Panc1 (cell line): Measurements from ENCODE around the gene AGBL4.

Experiments used
- POLR2AphosphoS5 ChIP-seq: IDR thresholded peaks from 2 replicates; pipeline ENCODE4 v1.6.1; 2012; ENCODE audit warnings: mild to moderate bottlenecking, low read depth, low read length, moderate library complexity
- REST ChIP-seq, 2 experiments: IDR thresholded peaks; 2 replicates each; pipeline ENCODE4 v1.6.1; 2011 to 2012; ENCODE audit warnings: low read depth in 2 of 2, control low read depth in 1 of 2, low read length in 1 of 2, mild to moderate bottlenecking in 1 of 2, moderate library complexity in 1 of 2; ENCODE audit not compliant: insufficient read depth in 1 of 2
- SIN3A ChIP-seq: IDR thresholded peaks from 2 replicates; pipeline ENCODE4 v1.6.1; 2012; ENCODE audit warnings: low read depth, mild to moderate bottlenecking, low read length, moderate library complexity, borderline replicate concordance; ENCODE audit not compliant: insufficient read depth
- TCF7L2 ChIP-seq: IDR thresholded peaks from 2 replicates; pipeline ENCODE4 v1.6.1; 2011; ENCODE audit warnings: mild to moderate bottlenecking, low read depth, low read length, inconsistent platforms
- TF ChIP-seq, protein P1 (sequence below): fragments of 450-650 bp; IDR thresholded peaks from 2 replicates; pipeline ENCODE4 v1.5.1; 2017; ENCODE audit warnings: mild to moderate bottlenecking

- TF ChIP-seq, protein P1, sequence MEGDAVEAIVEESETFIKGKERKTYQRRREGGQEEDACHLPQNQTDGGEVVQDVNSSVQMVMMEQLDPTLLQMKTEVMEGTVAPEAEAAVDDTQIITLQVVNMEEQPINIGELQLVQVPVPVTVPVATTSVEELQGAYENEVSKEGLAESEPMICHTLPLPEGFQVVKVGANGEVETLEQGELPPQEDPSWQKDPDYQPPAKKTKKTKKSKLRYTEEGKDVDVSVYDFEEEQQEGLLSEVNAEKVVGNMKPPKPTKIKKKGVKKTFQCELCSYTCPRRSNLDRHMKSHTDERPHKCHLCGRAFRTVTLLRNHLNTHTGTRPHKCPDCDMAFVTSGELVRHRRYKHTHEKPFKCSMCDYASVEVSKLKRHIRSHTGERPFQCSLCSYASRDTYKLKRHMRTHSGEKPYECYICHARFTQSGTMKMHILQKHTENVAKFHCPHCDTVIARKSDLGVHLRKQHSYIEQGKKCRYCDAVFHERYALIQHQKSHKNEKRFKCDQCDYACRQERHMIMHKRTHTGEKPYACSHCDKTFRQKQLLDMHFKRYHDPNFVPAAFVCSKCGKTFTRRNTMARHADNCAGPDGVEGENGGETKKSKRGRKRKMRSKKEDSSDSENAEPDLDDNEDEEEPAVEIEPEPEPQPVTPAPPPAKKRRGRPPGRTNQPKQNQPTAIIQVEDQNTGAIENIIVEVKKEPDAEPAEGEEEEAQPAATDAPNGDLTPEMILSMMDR = no peak
- TF ChIP-seq SIN3A (no peak), POLR2AphosphoS5 (no peak), TCF7L2 (no peak), REST (IDR thresholded peaks at IDR 0.05; ENCODE audit: insufficient read depth in 1 of 2, low read depth in 2 of 2, low read length in 1 of 2) (no peak)
Observed at GRCh38 chr1:49526672-49527071, 497.1 kb downstream of the AGBL4 start.
